PC-9 (cell line): ENCODE results near the gene UBLCP1. TPM values are rescaled to one million over a fixed set of nuclear protein-coding genes. Genes with fewer than 3 reads are reported as not detected.

Experiments
- BruUV-seq: library from RNA; stranded (reverse); fragments of 400-500 nt; replicated peaks from 2 replicates; lab custom pipeline; 2021; lab: Mats Ljungman, UMichigan
- CTCF ChIA-PET: fragments of 300-600 bp; sonication (Branson Sonifier 250); formaldehyde crosslinking; loops from one replicate; lab custom pipeline; 2022; ENCODE audit warnings: antibody characterized with exemption; lab: Charles Lee
- POLR2A ChIA-PET: fragments of 300-600 bp; sonication (Branson Sonifier 250); formaldehyde crosslinking; loops from one replicate; lab custom pipeline; 2022; ENCODE audit warnings: antibody characterized with exemption; ENCODE audit not compliant: unreplicated experiment; lab: Charles Lee
- DNase-seq, 2 experiments: peaks; one replicate each; pipeline versions ENCODE4 v3.0.0 to v3.0.0-alpha.2; 2015 to 2022; ENCODE audit warnings: mixed read lengths in 1 of 2
- H2AFZ ChIP-seq: fragments of 200-600 bp; sonication (generic); 2 replicates; pipeline ENCODE4 v1.8.1; 2017; ENCODE audit warnings: antibody characterized with exemption
- H3F3A ChIP-seq: fragments of 200-600 bp; sonication (generic); 2 replicates; pipeline ENCODE4 v1.8.1; 2017; ENCODE audit warnings: antibody characterized with exemption, mild to moderate bottlenecking, low read depth; ENCODE audit not compliant: insufficient read depth
- H3K27ac ChIP-seq: fragments of 200-600 bp; sonication (generic); 2 replicates; pipeline ENCODE4 v1.6.1; 2016; ENCODE audit warnings: mixed run types
- H3K27me3 ChIP-seq: fragments of 200-600 bp; sonication (generic); 2 replicates; pipeline ENCODE4 v1.6.1; 2016; ENCODE audit warnings: low read depth, mixed run types; ENCODE audit not compliant: insufficient read depth
- H3K36me3 ChIP-seq: fragments of 200-600 bp; sonication (generic); 2 replicates; pipeline ENCODE4 v1.6.1; 2016; ENCODE audit warnings: low read depth, mixed run types
- H3K4me1 ChIP-seq: fragments of 200-600 bp; sonication (generic); replicated peaks from 2 replicates; pipeline ENCODE4 v1.6.1; 2016; ENCODE audit warnings: mixed run types; ENCODE audit not compliant: insufficient read depth
- H3K4me2 ChIP-seq: fragments of 200-600 bp; sonication (generic); 2 replicates; pipeline ENCODE4 v1.6.1; 2017; ENCODE audit warnings: mixed run types
- H3K4me3 ChIP-seq: fragments of 200-600 bp; sonication (generic); 2 replicates; pipeline ENCODE4 v1.6.1; 2016; ENCODE audit warnings: mixed run types
- H3K79me2 ChIP-seq: fragments of 200-600 bp; sonication (generic); 2 replicates; pipeline ENCODE4 v1.6.1; 2017; ENCODE audit warnings: low read depth, mixed run types
- H3K9me2 ChIP-seq: fragments of 200-600 bp; sonication (generic); 2 replicates; pipeline ENCODE4 v1.8.1; 2017; ENCODE audit warnings: mild to moderate bottlenecking; ENCODE audit not compliant: insufficient read depth
- H3K9me3 ChIP-seq: fragments of 200-600 bp; sonication (generic); 2 replicates; pipeline ENCODE4 v1.8.1; 2016; ENCODE audit warnings: low read depth; ENCODE audit not compliant: insufficient read depth
- H4K20me1 ChIP-seq: fragments of 200-600 bp; sonication (generic); 2 replicates; pipeline ENCODE4 v1.8.1; 2017; ENCODE audit not compliant: insufficient read depth
- CTCF ChIP-seq: fragments of 200-600 bp; sonication (generic); conservative IDR thresholded peaks from 2 replicates; pipeline ENCODE4 v1.6.1; 2017; ENCODE audit warnings: mixed run types, antibody characterized with exemption, mild to moderate bottlenecking, moderate library complexity
- EZH2 ChIP-seq: fragments of 200-600 bp; sonication (generic); IDR thresholded peaks from 2 replicates; pipeline ENCODE4 v1.8.0; 2017; ENCODE audit warnings: antibody characterized with exemption, low read depth
- intact Hi-C: fragments of 100-400 bp; cut with micrococcal nuclease; formaldehyde crosslinking; loops from one replicate; pipeline ENCODE4 v1.10.0; 2022; ENCODE audit not compliant: unreplicated experiment
- total RNA-seq: library from RNA; stranded (reverse); gene quantifications from 2 replicates; pipeline ENCODE4 v1.2.3, GENCODE V29; 2021

The UBLCP1 gene
- total RNA-seq, 1 experiment from 2014 or later = 27.8 TPM

GRCh38 chr5:159249158-159249557 lies 13.9 kb upstream of the UBLCP1 start:
- no peaks in the 10 kb centered on the region for H3K27me3 ChIP-seq
- H2AFZ ChIP-seq = no peak overlapping the region
- no peak for DNase-seq
- H3K4me3 ChIP-seq = no peak overlapping the region
- no peaks in the 10 kb centered on the region for H3K36me3 ChIP-seq
- no peaks in the 10 kb centered on the region for H3K9me3 ChIP-seq
- ChIA-PET CTCF (no interaction called here), POLR2A (no interaction called here)
- intact Hi-C loops = no loop called here
- no TSS peak for BruUV-seq
- H3K4me2 ChIP-seq = no peak overlapping the region
- no peaks in the 10 kb centered on the region for H3F3A ChIP-seq
- no peaks in the 10 kb centered on the region for H3K4me1 ChIP-seq
- H3K27ac ChIP-seq = no peak overlapping the region
- TF ChIP-seq CTCF = no peak
- TF ChIP-seq EZH2 = no peak
- no peaks in the 10 kb centered on the region for H3K9me2 ChIP-seq
- H3K79me2 ChIP-seq = no peaks in the 10 kb centered on the region
- no peaks in the 10 kb centered on the region for H4K20me1 ChIP-seq

GRCh38 chr5:159252195-159252594 lies 10.9 kb upstream of the UBLCP1 start:
- Histone ChIP-seq H2AFZ (no peak overlapping the region), H3K4me1 (no peaks in the 10 kb centered on the region), H3K36me3 (no peaks in the 10 kb centered on the region), H3K4me2 (no peak overlapping the region), H3K9me2 (no peaks in the 10 kb centered on the region), H3K79me2 (no peaks in the 10 kb centered on the region), H3K27ac (no peak overlapping the region), H3K9me3 (no peaks in the 10 kb centered on the region), H3K27me3 (no peaks in the 10 kb centered on the region), H3F3A (no peaks in the 10 kb centered on the region; the same call in 1 of the 2 replicates), H4K20me1 (no peaks in the 10 kb centered on the region), H3K4me3 (no peak overlapping the region)
- ChIA-PET CTCF (no interaction called here), POLR2A (no interaction called here)
- TF ChIP-seq CTCF = no peak
- TF ChIP-seq EZH2 = no peak
- intact Hi-C loops = no loop called here
- no peak for DNase-seq
- BruUV-seq = no TSS peak

GRCh38 chr5:159257007-159257406 lies 6.1 kb upstream of the UBLCP1 start:
- DNase-seq = no peak
- ChIA-PET CTCF (interaction anchor here (0.6 kb wide), 1 partner anchor 83 kb away, joined by 3 read pairs; no protein-coding TSS in a partner anchor), POLR2A (no interaction called here)
- Histone ChIP-seq H3K4me2 (no peak overlapping the region), H3K9me2 (no peaks in the 10 kb centered on the region), H3F3A (no peaks in the 10 kb centered on the region; the same call in 1 of the 2 replicates), H4K20me1 (no peaks in the 10 kb centered on the region), H3K27me3 (no peaks in the 10 kb centered on the region), H3K4me1 (peaks cover 3% of the 10 kb centered on the region; the same call in 1 of the 2 replicates), H3K79me2 (no peaks in the 10 kb centered on the region), H3K27ac (no peak overlapping the region), H3K9me3 (no peaks in the 10 kb centered on the region), H2AFZ (no peak overlapping the region), H3K4me3 (no peak overlapping the region), H3K36me3 (no peaks in the 10 kb centered on the region)
- no TSS peak for BruUV-seq
- TF ChIP-seq CTCF = no peak
- TF ChIP-seq EZH2 = no peak
- intact Hi-C loops = no loop called here
